Posterior vena cava (tissue), 2 donors: Measurements from ENCODE around the gene CLRN3. TPM values are rescaled to one million over a fixed set of nuclear protein-coding genes. Genes with fewer than 3 reads are reported as not detected.

Experiments
- DNase-seq: peaks from one replicate; pipeline ENCODE4 v3.0.0-alpha.2; 2020; ENCODE audit warnings: low spot score
- intact Hi-C, 2 donors: fragments of 100-400 bp; cut with DNase I; formaldehyde crosslinking; loops; one replicate each; pipeline versions ENCODE4 v1.14.1 to v1.14.2; 2022 to 2023
- total RNA-seq, 2 donors: library from RNA; stranded (reverse); fragmentation: NEBNext Ultra II Directional; extraction: Animal tissue kit (Norgen Biotek cat#: 25700); gene quantifications; one replicate each; pipeline ENCODE4 v1.2.1, GENCODE V29; 2021
- donor health status: DM: yes; HTN: yes; CAD: no.
- donor health status: DM: yes; HTN: yes; CAD: no.

Gene CLRN3
- total RNA-seq, 2 donors from 2014 or later: not detected

GRCh38 chr10:127855591-127855881, 37.2 kb downstream of the CLRN3 start:
- DNase-seq: no peak
- intact Hi-C loops: loop anchor here in 1 of 2 donors (5.0 kb wide), 1 partner anchor 677 kb away; no protein-coding TSS in a partner anchor

GRCh38 chr10:127854769-127855590, 37.8 kb downstream of the CLRN3 start:
- DNase-seq: peak; percentile 76
- intact Hi-C loops: loop anchor here in 1 of 2 donors (5.0 kb wide), 2 partner anchors 677 to 1703 kb away; no protein-coding TSS in a partner anchor

- peak; percentile 85 for DNase-seq
- intact Hi-C loops: loop anchor here in 1 of 2 donors (5.0 kb wide), 1 partner anchor 1702 kb away; no protein-coding TSS in a partner anchor
These were observed 38.6 kb downstream of the CLRN3 start for GRCh38 chr10:127853868-127854768.

- intact Hi-C loops: loop anchor here in 1 of 2 donors (5.0 kb wide), 1 partner anchor 1700 kb away; no protein-coding TSS in a partner anchor
- DNase-seq: peak; percentile 74
These were observed 40.3 kb downstream of the CLRN3 start for GRCh38 chr10:127852456-127852855.

GRCh38 chr10:127851661-127852194, 41.0 kb downstream of the CLRN3 start:
- DNase-seq: peak; percentile 28
- intact Hi-C loops: loop anchor here in 1 of 2 donors (5.0 kb wide), 1 partner anchor 1699 kb away; no protein-coding TSS in a partner anchor

GRCh38 chr10:127850944-127851343, 41.8 kb downstream of the CLRN3 start:
- peak; percentile 76 for DNase-seq
- intact Hi-C loops: loop anchor here in 1 of 2 donors (5.0 kb wide), 1 partner anchor 1699 kb away; no protein-coding TSS in a partner anchor

GRCh38 chr10:127849921-127850320, 42.8 kb downstream of the CLRN3 start:
- DNase-seq: no peak
- intact Hi-C loops: loop anchor here in 1 of 2 donors (5.0 kb wide), 1 partner anchor 1698 kb away; no protein-coding TSS in a partner anchor

- DNase-seq: peak; percentile 62
These were observed 43.5 kb downstream of the CLRN3 start for GRCh38 chr10:127849224-127849623.

GRCh38 chr10:127848226-127848625, 44.5 kb downstream of the CLRN3 start:
- peak; percentile 51 for DNase-seq
- intact Hi-C loops: no loop called here

More at GRCh38 chr10:127849224-127849623, 43.5 kb downstream of the CLRN3 start:
- intact Hi-C loops: no loop called here

GRCh38 chr10:127845756-127846155, 47.0 kb downstream of the CLRN3 start:
- intact Hi-C loops: no loop called here
- DNase-seq: no peak

- no peak for DNase-seq
- intact Hi-C loops: no loop called here
These were observed 51.9 kb downstream of the CLRN3 start for GRCh38 chr10:127840884-127841283.

- intact Hi-C loops: no loop called here
- no peak for DNase-seq
These were observed 55.8 kb downstream of the CLRN3 start for GRCh38 chr10:127836966-127837365.

- intact Hi-C loops: no loop called here
- DNase-seq: no peak
These were observed 56.6 kb downstream of the CLRN3 start for GRCh38 chr10:127836176-127836575.

- no peak for DNase-seq
- intact Hi-C loops: no loop called here
These were observed 58.0 kb downstream of the CLRN3 start for GRCh38 chr10:127834791-127835190.

- intact Hi-C loops: no loop called here
- no peak for DNase-seq
These were observed 58.5 kb downstream of the CLRN3 start for GRCh38 chr10:127834221-127834620.

- intact Hi-C loops: no loop called here
- DNase-seq: no peak
These were observed 58.9 kb downstream of the CLRN3 start for GRCh38 chr10:127833804-127834203.

- DNase-seq: no peak
These were observed 60.2 kb downstream of the CLRN3 start for GRCh38 chr10:127832501-127832900.

GRCh38 chr10:127830414-127830813, 62.3 kb downstream of the CLRN3 start:
- intact Hi-C loops: loop anchor here in 1 of 2 donors (1.0 kb wide), 1 partner anchor 44 kb away; no protein-coding TSS in a partner anchor

More at GRCh38 chr10:127832501-127832900, 60.2 kb downstream of the CLRN3 start:
- intact Hi-C loops: no loop called here

More at GRCh38 chr10:127830414-127830813, 62.3 kb downstream of the CLRN3 start:
- no peak for DNase-seq
